Stimulated activated naive CD8-positive, alpha-beta T cell treated with anti-CD3 and anti-CD28 coated beads, Interleukin-15, Interleukin-2, amounts not matched to agents 100 U/mL and 50 U/mL, for 24 hours (primary cell): ENCODE measurements around the gene NDUFAB1.
"Not testable (repeated sequence)": the region's sequence is repeated elsewhere in the genome, so short reads cannot be mapped to it uniquely, and the experiment has no call there.

Source experiments
- ATAC-seq: fragments of 150-1000 bp; cut with Tn5 transposase; one replicate; pipeline ENCODE4 v1.10.0; 2021
- DNase-seq: peaks from one replicate; pipeline ENCODE4 v3.0.0; 2021

The NDUFAB1 gene

DNA sequence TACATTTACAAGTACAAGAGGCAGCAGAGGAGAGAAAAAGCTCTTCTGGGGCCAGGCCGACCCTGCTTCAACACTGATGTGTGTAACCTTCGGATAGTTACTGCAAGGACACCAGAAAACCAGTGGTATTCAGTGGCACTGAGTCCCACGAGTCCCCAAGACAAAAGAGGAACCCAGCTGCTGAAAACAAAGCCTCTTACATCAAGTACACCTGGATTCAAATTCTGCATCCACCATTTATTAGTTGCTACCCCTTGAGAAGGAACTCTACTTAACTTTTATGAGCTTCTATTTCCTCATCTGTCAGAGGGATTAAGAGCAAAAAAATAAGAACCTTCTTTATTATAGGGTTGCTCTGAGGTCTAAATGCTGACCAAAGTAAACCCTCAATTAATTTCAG is 41.6 kb downstream of the NDUFAB1 start:
- no peak for ATAC-seq
- DNase-seq = no peak

GRCh38 chr16:23552161-23552560 is 44.0 kb downstream of the NDUFAB1 start:
- DNase-seq (no peak), ATAC-seq (no peak)

DNA sequence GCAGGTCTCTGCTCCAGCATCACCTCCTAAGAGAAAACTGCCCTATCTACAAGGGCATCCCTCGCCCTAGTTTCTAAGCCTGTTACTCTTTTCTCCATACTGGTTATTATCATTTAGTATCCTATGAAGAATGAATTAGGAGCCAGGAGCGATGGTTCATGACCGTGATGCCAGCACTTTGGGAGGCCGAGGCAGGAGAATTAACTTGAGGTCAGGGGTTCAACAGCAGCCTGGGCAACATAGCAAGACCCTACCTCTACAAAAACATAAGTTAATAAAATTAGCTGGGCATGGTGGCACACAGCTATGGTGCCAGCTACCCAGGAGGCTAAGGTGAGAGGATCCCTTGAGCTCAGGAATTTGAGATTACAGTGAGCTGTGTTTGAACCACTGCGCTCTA is 46.2 kb downstream of the NDUFAB1 start:
- ATAC-seq (no peak), DNase-seq (no peak)

DNA sequence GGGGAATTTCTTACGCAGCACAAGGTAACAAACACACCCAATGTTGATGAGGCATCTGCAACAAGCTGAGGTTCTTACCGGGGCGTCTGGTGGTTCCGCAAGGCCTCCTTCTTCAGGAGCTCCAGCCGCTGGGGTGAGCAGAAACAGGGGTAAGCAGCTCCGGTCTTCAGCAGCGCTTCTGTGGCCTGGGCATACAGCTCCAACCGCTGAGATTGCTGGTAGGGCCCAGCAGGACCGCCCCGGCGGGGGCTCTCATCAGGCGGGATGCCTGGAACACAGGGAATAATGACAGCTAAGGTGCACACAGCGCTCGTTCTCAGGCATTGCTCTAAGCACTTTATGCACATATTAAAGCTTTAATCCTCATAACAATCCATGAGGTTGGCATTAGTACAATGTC is 51.7 kb downstream of the NDUFAB1 start:
- ATAC-seq = no peak
- DNase-seq = no peak

- not testable (repeated sequence) for ATAC-seq, DNase-seq
Observed at GRCh38 chr16:23540817-23541178, 55.3 kb downstream of the NDUFAB1 start.

DNA sequence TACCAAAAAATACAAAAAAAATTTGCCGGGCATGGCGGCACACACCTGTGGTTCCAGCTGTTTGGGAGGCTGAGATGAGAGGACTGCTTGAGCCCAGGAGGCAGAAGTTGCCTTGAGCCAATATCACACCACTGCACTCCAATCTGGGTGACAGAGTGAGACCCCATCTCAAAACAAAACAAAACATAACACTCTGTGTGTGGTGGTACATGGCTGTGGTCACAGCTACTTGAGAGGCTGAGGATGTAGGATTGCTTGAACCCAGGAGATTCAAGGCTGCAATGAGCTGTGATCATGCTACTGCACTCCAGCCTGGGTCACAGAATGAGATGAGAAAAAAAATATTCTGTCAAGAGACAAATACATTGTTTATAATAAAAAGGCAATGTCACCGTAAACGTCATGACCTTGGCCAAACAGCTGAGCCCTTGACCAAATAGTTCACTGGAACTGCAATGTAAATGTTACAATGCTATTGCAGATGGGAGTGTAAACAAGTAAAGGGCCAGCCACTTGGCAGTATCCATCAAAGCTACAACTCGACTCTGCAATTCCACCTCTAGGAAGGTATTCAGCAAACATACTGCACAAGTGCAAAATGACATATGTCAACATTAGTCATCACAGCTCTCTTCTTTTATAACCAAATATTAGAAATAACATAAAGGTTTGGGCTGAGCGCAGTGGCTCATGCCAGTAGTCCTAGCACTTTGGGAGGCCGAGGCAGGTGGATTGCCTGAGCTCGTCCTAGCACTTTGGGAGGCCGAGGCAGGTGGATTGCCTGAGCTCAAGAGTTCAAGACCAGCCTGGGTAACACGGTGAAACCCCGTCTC is 55.9 kb downstream of the NDUFAB1 start:
- ATAC-seq (no peak), DNase-seq (no peak)

- ATAC-seq = no peak
Observed at GRCh38 chr16:23538919-23539278, 57.2 kb downstream of the NDUFAB1 start.

DNA sequence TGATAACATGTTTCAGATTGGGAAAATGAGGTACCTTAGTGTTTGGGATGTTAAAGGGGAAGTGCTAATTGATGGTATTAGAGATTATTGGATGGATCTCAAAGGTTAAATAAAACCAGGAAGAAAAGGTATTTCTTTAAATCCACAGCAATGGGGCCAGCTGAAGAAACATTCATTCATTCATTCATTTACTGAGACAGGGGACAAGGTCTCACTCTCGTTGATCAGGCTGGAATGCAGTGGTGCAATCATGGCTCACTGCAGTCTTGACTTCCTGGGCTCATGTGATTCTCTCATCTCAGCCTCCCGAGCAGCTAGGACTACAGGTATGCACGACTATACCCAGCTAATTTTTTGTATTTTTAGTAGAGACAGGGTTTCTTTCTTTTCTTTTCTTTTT is 58.7 kb downstream of the NDUFAB1 start:
- ATAC-seq = no peak
- no peak for DNase-seq

More at GRCh38 chr16:23538919-23539278, 57.2 kb downstream of the NDUFAB1 start:
- DNase-seq = no peak

DNA sequence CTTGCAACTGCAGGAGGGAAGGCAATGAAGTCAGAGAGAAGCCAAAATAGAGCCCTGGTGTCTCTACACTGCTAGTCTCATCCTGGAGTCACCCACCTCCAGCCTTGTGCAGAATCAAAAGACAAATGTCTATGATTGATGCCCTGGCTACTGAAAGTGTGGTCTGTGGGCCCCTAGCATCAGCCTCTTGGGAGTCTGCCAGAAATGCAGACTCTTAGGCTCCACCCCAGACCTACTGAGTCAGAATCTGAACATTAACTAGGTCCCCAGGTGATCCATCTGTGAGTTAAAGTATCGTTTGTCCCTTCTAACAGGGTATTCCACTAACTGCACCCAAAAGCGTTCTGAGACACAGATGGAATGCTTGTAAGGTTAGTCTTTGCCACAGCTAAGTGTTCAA is 60.2 kb downstream of the NDUFAB1 start:
- DNase-seq (no peak), ATAC-seq (no peak)

DNA sequence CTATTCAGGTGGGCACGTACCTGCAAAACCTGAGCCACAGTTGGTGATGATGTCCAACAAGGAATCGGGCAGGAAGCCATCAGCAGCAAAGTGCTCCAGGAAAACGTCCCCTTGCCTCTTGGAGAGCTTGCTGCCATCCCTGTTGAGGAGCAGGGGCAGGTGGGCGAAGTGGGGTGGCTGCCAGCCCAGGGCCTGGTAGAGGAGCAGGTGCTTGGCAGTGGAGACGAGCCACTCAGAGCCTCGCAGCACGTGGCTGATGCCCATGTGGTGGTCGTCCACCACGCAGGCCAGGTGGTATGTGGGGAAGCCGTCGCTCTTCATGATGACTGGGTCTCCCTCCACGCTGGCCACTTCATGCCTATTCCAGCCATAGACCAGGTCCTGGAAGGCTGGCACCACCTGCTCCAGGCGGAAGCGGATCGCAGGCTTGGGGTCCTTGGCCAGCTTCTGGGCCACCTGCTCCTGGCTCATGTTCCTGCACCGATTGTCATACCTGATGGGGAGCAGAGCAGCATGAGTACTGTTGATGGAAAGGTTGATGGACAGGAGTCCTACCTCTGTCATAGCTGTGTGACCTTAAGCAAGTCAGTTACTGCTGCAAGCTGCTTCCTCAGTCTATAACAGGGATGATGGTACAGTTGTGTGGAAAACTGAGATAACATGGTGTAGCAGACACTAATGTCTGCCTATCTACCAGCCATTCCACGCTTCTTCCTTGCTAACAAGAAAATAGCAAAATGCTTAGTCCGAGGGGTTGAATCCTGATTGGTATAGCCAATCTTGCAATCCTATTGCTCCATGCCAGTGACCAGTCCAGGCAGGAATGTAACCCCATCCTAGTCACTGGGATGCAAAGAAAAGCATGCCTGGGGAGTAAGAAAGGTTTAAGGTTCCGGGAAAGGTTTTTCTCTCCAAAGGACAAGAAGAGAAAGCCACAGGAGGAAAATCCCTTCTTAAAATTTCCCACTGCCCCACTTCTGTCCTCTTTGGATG is 61.0 kb downstream of the NDUFAB1 start:
- ATAC-seq (no peak), DNase-seq (no peak)

- ATAC-seq (no peak), DNase-seq (no peak)
Observed at GRCh38 chr16:23532448-23532847, 63.7 kb downstream of the NDUFAB1 start.
